Large intestine (tissue), 3 donors: Measurements from ENCODE around the gene LTBP1. TPM values are rescaled to one million over a fixed set of nuclear protein-coding genes. Genes with fewer than 3 reads are reported as not detected.
"Not testable (repeated sequence)": the region's sequence is repeated elsewhere in the genome, so short reads cannot be mapped to it uniquely, and the experiment has no call there.

ENCODE experiments used
- DNase-seq, 2 donors: peaks; one replicate each; pipeline versions ENCODE4 v3.0.0 to v3.0.0-alpha.2; 2013
- H3K27ac ChIP-seq: one replicate; pipeline ENCODE4 v1.5.1; 2013; ENCODE audit warnings: low read length
- H3K27me3 ChIP-seq: 2 replicates; pipeline ENCODE4 v1.6.1; 2013; ENCODE audit warnings: low read length; ENCODE audit not compliant: control insufficient read depth, insufficient read depth
- H3K36me3 ChIP-seq: 2 replicates; pipeline ENCODE4 v1.6.1; 2013; ENCODE audit warnings: low read length; ENCODE audit not compliant: control insufficient read depth, insufficient read depth
- H3K4me1 ChIP-seq: one replicate; pipeline ENCODE4 v1.6.1; 2013; ENCODE audit warnings: low read length; ENCODE audit not compliant: control insufficient read depth, insufficient read depth
- H3K4me3 ChIP-seq: one replicate; pipeline ENCODE4 v1.5.1; 2013; ENCODE audit warnings: low read length
- H3K9me3 ChIP-seq: one replicate; pipeline ENCODE4 v1.6.1; 2013; ENCODE audit warnings: mild to moderate bottlenecking, low read depth, low read length, moderate library complexity; ENCODE audit not compliant: control insufficient read depth
- WGBS: methylation state at CpG from one replicate; pipeline ENCODE4 v1.1.5; 2013; ENCODE audit warnings: low lambda C conversion rate; ENCODE audit not compliant: insufficient coverage; 5-methylcytosine and 5-hydroxymethylcytosine counted together
- polyA plus RNA-seq: library from polyadenylated mRNA; unstranded; fragments of 120-200 nt; gene quantifications from one replicate; pipeline ENCODE4 v1.2.1, GENCODE V29; 2013

LTBP1 gene
- polyA plus RNA-seq, 1 donor, result 22.9 TPM

GRCh38 chr2:33160191-33160590, 213.4 kb downstream of the LTBP1 start:
- Histone ChIP-seq H3K36me3 (no peaks in the 10 kb centered on the region), H3K9me3 (no peaks in the 10 kb centered on the region), H3K27ac (no peak overlapping the region), H3K4me3 (no peak overlapping the region), H3K27me3 (no peaks in the 10 kb centered on the region), H3K4me1 (no peaks in the 10 kb centered on the region)
- WGBS, result no CpG with 5 or more reads among the region's 5 CpGs
- DNase-seq, result no peak

- Histone ChIP-seq H3K4me3 (no peak overlapping the region), H3K4me1 (no peaks in the 10 kb centered on the region), H3K27ac (no peak overlapping the region), H3K36me3 (no peaks in the 10 kb centered on the region), H3K9me3 (no peaks in the 10 kb centered on the region), H3K27me3 (no peaks in the 10 kb centered on the region)
- DNase-seq, result no peak
- WGBS, result 67% methylated on average over 3 of the region's 5 CpGs
These were observed 219.6 kb downstream of the LTBP1 start for GRCh38 chr2:33166287-33166881.

- no CpG with 5 or more reads among the region's 3 CpGs for WGBS
- H3K9me3 ChIP-seq, result no peaks in the 10 kb centered on the region
- H3K4me3 ChIP-seq, result no peak overlapping the region
These were observed 221.0 kb downstream of the LTBP1 start for GRCh38 chr2:33167622-33168245.

GRCh38 chr2:33168425-33168824, 221.7 kb downstream of the LTBP1 start:
- Histone ChIP-seq H3K4me1 (no peaks in the 10 kb centered on the region), H3K27me3 (no peaks in the 10 kb centered on the region), H3K4me3 (no peak overlapping the region), H3K36me3 (no peaks in the 10 kb centered on the region), H3K9me3 (no peaks in the 10 kb centered on the region), H3K27ac (no peak overlapping the region)
- no peak for DNase-seq

More at GRCh38 chr2:33167622-33168245, 221.0 kb downstream of the LTBP1 start:
- H3K27me3 ChIP-seq, result no peaks in the 10 kb centered on the region
- no peaks in the 10 kb centered on the region for H3K4me1 ChIP-seq
- H3K36me3 ChIP-seq, result no peaks in the 10 kb centered on the region
- DNase-seq, result no peak
- H3K27ac ChIP-seq, result no peak overlapping the region

- H3K4me3 ChIP-seq, result no peak overlapping the region
- no peaks in the 10 kb centered on the region for H3K4me1 ChIP-seq
- WGBS, result 63% methylated on average over 3 of the region's 4 CpGs
- H3K9me3 ChIP-seq, result no peaks in the 10 kb centered on the region
- no peak overlapping the region for H3K27ac ChIP-seq
- DNase-seq, result no peak
- no peaks in the 10 kb centered on the region for H3K36me3 ChIP-seq
- H3K27me3 ChIP-seq, result no peaks in the 10 kb centered on the region
These were observed 222.2 kb downstream of the LTBP1 start for GRCh38 chr2:33168922-33169321.

GRCh38 chr2:33170251-33170650, 223.5 kb downstream of the LTBP1 start:
- no CpG with 5 or more reads among the region's 16 CpGs for WGBS
- not testable (repeated sequence) for H3K27ac ChIP-seq, DNase-seq, H3K4me3 ChIP-seq, H3K27me3 ChIP-seq, H3K4me1 ChIP-seq, H3K36me3 ChIP-seq, H3K9me3 ChIP-seq

- Histone ChIP-seq H3K36me3 (no peaks in the 10 kb centered on the region), H3K27me3 (no peaks in the 10 kb centered on the region), H3K4me1 (no peaks in the 10 kb centered on the region), H3K9me3 (no peaks in the 10 kb centered on the region), H3K27ac (no peak overlapping the region), H3K4me3 (no peak overlapping the region)
- DNase-seq, result no peak
- WGBS, result no CpG with 5 or more reads among the region's 1 CpG
These were observed 230.9 kb downstream of the LTBP1 start for GRCh38 chr2:33177627-33178026.

GRCh38 chr2:33178209-33178608, 231.5 kb downstream of the LTBP1 start:
- H3K27me3 ChIP-seq, result no peaks in the 10 kb centered on the region
- no peak overlapping the region for H3K4me3 ChIP-seq
- whole genome bisulfite sequencing, result no CpG with 5 or more reads among the region's 5 CpGs
- H3K27ac ChIP-seq, result no peak overlapping the region
- DNase-seq, result no peak
- H3K4me1 ChIP-seq, result no peaks in the 10 kb centered on the region
- no peaks in the 10 kb centered on the region for H3K36me3 ChIP-seq
- H3K9me3 ChIP-seq, result no peaks in the 10 kb centered on the region

- Histone ChIP-seq H3K27ac (no peak overlapping the region), H3K9me3 (no peaks in the 10 kb centered on the region), H3K27me3 (no peaks in the 10 kb centered on the region), H3K4me3 (no peak overlapping the region), H3K36me3 (no peaks in the 10 kb centered on the region), H3K4me1 (no peaks in the 10 kb centered on the region)
- no peak for DNase-seq
- 100% methylated on average over 2 of the region's 5 CpGs for WGBS
These were observed 234.2 kb downstream of the LTBP1 start for GRCh38 chr2:33180915-33181314.

GRCh38 chr2:33181466-33181865, 234.7 kb downstream of the LTBP1 start:
- H3K4me3 ChIP-seq, result no peak overlapping the region
- H3K9me3 ChIP-seq, result no peaks in the 10 kb centered on the region
- H3K4me1 ChIP-seq, result no peaks in the 10 kb centered on the region
- no CpG with 5 or more reads among the region's 4 CpGs for WGBS
- H3K27ac ChIP-seq, result no peak overlapping the region
- no peaks in the 10 kb centered on the region for H3K36me3 ChIP-seq
- H3K27me3 ChIP-seq, result no peaks in the 10 kb centered on the region
- no peak for DNase-seq

GRCh38 chr2:33184041-33184440, 237.3 kb downstream of the LTBP1 start:
- no peaks in the 10 kb centered on the region for H3K27me3 ChIP-seq
- DNase-seq, result no peak
- no peaks in the 10 kb centered on the region for H3K4me1 ChIP-seq
- H3K36me3 ChIP-seq, result no peaks in the 10 kb centered on the region
- H3K4me3 ChIP-seq, result no peak overlapping the region
- 65% methylated on average over 2 of the region's 3 CpGs for WGBS
- no peak overlapping the region for H3K27ac ChIP-seq
- H3K9me3 ChIP-seq, result no peaks in the 10 kb centered on the region
